Measurements from ENCODE around the gene GIMAP7.
"Not testable (repeated sequence)": the region's sequence is repeated elsewhere in the genome, so short reads cannot be mapped to it uniquely, and the experiment has no call there.

The GIMAP7 gene

GRCh38 chr7:150514748-150515222 lies at the start of gene GIMAP7:
TSS of gene GIMAP7 (plus strand) at chr7:150514872. CDS start at chr7:150519975, 5,103 bp downstream.
- DNase-seq: no peak

- DNase-seq: no peak
Measured at GRCh38 chr7:150464962-150465361, 49.7 kb upstream of the GIMAP7 start.

GRCh38 chr7:150465414-150465813 lies 49.3 kb upstream of the GIMAP7 start:
- DNase-seq: no peak

- DNase-seq: no peak
Measured at GRCh38 chr7:150466477-150466876, 48.2 kb upstream of the GIMAP7 start.

GRCh38 chr7:150468241-150468640 lies 46.4 kb upstream of the GIMAP7 start:
- DNase-seq: no peak

- no peak for DNase-seq
Measured at GRCh38 chr7:150471886-150472285, 42.8 kb upstream of the GIMAP7 start.

- no peak for DNase-seq
Measured at GRCh38 chr7:150473902-150474301, 40.8 kb upstream of the GIMAP7 start.

- DNase-seq: no peak
Measured at GRCh38 chr7:150476285-150476684, 38.4 kb upstream of the GIMAP7 start.

- no peak for DNase-seq
Measured at GRCh38 chr7:150476819-150477631, 37.6 kb upstream of the GIMAP7 start.

GRCh38 chr7:150479023-150479716 lies 35.5 kb upstream of the GIMAP7 start:
- no peak for DNase-seq

- DNase-seq: no peak
Measured at GRCh38 chr7:150481186-150481920, 33.3 kb upstream of the GIMAP7 start.

- DNase-seq: no peak
Measured at GRCh38 chr7:150481922-150482321, 32.8 kb upstream of the GIMAP7 start.

GRCh38 chr7:150483514-150483913 lies 31.2 kb upstream of the GIMAP7 start:
- not testable (repeated sequence) for DNase-seq

- DNase-seq: not testable (repeated sequence)
Measured at GRCh38 chr7:150484071-150484470, 30.6 kb upstream of the GIMAP7 start.

- no peak for DNase-seq
Measured at GRCh38 chr7:150487625-150488024, 27.0 kb upstream of the GIMAP7 start.

- DNase-seq: no peak
Measured at GRCh38 chr7:150489782-150490181, 24.9 kb upstream of the GIMAP7 start.

- DNase-seq: not testable (repeated sequence)
Measured at GRCh38 chr7:150493442-150493841, 21.2 kb upstream of the GIMAP7 start.

GRCh38 chr7:150502519-150502918 lies 12.2 kb upstream of the GIMAP7 start:
- no peak for DNase-seq

- no peak for DNase-seq
Measured at GRCh38 chr7:150503155-150503554, 11.5 kb upstream of the GIMAP7 start.

GRCh38 chr7:150503581-150503980 lies 11.1 kb upstream of the GIMAP7 start:
- DNase-seq: no peak

- no peak for DNase-seq
Measured at GRCh38 chr7:150507947-150508602, 6.6 kb upstream of the GIMAP7 start.

- DNase-seq: no peak
Measured at GRCh38 chr7:150511048-150511447, 3.6 kb upstream of the GIMAP7 start.

GRCh38 chr7:150513758-150514157 lies 914 bp upstream of the GIMAP7 start:
- DNase-seq: no peak
